ENCODE data around the gene PARD3.

Gene PARD3

DNA sequence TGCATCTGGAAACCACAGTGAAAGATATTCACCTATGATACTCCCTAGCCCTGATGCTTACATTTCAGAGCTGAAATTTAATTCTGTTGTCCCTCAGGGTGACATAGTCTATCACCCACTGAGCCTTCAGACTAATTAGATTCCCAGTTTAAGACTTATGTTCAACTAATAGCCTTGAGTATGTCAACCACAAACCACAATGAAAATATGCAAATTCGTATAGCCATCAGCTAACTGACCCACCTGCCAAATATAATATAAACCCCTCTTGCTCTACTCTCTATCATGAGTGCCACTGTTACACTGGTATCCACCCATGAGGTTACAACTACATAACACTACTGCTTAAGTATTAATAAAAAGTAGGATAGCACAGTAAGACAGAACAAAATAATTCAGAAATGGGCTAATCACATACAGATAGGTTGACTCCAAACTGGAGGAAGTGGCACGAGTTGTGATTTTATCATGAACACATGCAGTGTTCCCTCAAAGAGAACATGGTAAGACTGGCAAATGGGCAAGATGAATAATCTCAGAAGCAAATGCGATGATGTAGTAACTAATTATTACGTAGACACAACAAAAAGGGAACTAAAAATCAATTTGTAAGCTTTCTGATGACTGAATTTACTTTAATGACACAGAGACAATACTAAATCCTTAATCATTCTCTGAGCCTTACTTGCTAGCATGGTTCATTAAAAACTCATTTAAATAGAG lies 290.6 kb downstream of the PARD3 start:
- DNase-seq = no peak

DNA sequence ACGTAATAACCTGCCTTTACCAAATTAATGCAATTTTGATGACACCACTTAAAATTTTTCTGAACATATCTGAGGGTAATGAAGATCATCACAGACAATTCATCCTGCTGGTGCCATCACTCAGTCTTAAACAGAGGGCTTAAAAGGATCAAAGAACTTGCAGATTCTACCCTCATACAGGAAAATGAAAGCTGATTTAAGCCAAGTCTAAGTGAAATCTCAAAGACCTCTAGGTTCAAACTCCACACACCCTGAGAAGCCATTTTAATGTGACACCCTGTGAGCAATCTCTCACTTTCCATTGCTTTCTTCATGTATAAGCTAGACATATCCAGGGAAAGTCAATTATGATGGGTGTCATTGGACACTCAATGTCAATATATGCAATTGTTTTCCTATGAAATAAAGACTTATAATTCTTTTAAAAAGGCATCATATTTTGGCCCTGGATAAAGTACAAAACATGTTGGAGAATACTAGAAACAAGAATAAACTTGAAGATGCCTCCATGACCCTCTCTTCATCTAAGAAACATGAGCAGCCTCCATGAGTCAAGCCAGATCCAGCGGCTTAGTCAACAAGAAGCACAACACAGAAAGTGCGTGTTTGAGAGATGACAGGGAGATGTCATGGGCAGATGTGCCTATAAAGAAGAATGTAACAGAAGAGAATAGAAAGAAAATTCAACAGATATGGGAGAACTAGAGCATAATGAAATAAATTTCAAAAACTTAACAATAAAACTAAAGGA lies 291.9 kb downstream of the PARD3 start:
- DNase-seq = no peak

DNA sequence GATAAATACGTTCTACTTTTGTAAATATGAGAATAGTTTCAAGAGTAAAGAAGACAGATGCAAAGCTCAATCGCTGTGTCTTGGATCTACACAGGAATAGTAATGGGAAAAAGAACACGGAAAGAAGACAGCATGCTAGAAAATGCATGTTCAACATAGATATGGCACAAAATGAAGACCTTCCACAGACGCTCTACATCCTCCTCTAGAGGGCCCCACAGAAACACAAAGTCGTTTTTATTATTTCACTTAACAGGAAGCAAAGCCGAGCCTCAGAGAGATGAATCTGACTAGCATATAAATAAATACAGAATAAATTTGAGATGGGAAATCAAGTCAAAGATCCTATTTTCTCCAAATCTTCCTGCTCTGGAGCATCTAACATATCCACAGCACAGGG lies 292.6 kb downstream of the PARD3 start:
- peak; percentile 15 for DNase-seq

DNA sequence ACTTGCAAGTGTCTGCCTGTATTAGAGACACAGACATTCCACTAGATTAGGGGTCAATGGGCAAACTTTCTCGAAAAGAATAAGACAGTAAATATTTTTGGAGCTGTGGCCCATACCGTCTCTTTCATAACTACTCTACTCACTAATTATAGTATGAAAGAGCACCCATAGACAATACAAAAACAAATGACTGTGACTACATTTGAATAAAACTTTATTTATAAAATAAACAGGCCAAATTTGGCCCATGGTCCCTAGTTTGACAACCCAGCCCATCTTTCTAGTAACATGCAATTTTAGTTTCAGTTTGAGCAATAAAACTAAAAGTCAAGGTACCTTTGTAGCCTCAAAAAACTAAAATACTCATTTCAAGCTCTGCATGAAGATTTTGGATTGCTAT lies 294.6 kb downstream of the PARD3 start:
- no peak for DNase-seq

DNA sequence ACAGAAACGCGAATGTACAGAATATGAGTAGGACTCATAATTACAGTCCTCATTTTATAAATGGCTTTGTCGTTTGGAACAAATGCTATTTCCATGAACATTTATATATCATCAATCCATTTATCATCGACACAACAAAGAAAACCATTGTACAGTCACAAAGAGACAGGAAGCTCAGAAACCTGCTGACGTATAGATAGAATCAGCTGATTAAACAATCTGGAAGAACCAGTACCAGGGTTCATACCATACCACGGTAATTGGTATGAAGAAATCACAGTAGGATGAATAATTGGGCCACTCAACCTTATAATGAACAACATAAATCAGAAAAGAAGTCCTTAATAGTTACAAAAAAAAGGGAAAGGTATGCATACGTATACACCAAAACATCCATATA lies 295.0 kb downstream of the PARD3 start:
- DNase-seq = no peak

DNA sequence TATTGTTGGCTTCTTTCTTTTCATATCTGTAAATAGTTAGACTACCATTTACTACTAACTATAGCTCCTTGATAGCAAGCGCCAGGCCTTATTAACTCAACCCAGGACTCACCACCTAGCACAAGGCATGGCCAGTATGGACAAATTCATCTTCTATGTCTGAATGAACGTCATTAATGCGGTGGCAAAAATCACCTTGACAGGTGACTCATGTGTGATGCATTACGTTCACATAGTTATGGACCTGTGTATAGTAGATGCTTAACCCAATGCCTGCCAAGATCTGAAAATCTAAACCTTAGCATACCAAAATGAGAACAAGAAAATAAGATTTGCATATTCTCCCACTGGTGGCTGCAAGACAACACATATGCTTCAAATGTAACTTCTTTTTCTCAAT lies 300.8 kb downstream of the PARD3 start:
- no peak for DNase-seq

DNA sequence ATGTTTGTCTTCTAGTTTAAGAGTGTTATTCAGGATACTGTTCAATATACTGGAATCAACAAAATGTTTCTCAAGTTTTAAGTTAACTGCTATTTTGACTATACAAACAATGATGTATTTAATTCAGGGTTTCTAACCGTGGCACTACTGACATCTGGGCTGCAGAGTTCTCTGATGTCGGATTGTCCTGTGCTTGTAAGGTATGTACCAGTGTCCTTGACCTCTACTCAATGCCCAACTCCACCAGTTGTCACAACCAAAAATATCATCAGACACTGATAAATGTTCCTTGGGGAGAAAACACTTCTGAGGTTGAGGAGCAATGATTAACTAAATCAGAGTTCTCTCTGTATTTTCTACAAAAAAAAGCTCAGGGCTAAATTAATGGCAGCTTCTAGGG lies 301.5 kb downstream of the PARD3 start:
- no peak for DNase-seq

DNA sequence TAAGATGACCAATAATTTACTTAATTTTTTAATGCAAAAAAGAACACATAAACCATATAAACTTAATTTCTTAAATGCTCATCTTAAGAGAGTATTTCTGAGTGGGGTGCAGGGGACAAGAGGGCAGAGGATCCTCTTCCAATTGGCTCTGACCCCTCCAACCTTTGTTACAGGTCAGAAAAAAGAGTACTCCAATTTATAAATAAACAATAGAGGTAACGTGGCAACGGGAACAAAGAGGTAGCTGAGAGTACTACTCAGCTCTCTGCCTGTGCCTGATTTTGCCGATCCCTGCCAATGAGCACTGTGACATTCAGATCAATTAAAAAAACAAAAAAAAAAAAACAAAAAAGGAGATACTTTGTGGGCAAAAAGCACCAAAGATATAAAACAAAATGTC lies 307.9 kb downstream of the PARD3 start:
- no peak for DNase-seq

DNA sequence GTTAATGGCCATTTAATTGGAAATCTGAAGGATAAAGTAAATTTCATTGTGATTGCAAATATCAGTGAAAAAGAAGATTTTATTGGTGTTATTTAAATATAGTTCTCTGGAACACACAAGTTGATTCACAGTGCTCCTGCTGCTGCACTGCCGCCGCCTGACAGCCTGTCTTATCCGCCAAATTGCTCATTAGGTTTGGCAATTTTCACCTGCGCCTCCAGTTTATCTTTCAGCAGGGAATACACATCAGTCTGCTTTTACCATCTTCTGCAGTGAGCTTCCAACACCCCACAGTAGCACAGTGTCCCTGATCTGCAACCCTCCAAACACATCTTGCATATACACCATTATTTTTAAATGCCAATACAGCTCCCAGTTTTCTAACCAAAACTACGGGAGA lies 308.3 kb downstream of the PARD3 start:
- DNase-seq = no peak

DNA sequence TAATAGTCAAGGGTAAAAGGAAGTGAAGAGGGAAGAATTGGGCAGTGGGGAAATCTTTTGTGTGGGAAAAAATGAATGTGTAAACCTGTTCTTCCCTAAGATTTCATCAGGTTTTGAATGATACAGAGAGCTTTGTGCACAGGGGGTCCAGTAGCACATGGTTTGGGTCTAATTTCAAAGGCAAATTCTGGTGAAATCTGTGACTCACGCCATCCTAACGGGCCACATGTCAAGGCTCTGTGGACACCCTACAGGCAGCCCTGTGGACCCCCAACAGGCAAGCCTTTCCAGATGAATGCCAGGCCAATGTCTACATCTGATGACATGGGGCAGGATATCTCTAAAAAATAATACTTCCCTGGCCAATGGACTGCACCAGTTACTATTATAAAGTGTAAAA lies 309.8 kb downstream of the PARD3 start:
- no peak for DNase-seq

DNA sequence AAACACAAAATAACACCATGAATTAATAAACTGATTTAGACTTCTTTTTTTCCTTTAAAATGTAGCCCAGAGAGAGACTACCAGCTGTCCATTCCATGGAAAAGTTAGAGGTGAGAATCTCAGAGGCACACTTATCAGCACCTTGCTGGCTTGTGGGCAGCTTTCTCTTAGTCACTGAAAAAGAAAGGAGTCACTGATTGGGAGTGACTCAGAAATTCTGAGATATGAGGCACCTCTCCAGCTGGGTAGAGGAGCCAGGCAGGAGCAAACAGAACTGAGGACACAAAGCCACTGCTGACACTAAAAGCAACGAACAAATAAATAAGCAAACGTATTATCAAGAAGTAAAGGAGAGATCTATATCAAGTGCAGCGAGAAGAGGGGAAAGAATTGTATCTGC lies 310.6 kb downstream of the PARD3 start:
- no peak for DNase-seq

DNA sequence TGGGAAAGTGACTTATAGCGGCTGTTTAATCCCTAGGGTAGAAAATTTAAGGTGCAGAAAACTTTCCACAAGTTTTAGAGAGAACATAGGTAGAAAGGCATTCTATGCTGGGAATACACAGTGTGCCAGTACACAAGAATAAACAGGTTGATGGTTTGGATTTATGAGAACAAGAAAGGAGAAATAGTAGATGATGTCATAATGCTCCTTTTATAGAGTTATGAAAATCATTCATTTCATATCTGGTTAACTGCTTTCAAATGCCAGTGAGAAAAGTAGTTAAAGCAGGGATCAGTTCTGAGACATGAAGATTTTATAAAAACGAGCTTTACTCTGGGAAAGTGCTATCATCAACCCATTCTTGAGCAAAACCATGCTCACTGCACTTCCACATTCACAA lies 311.4 kb downstream of the PARD3 start:
- no peak for DNase-seq

DNA sequence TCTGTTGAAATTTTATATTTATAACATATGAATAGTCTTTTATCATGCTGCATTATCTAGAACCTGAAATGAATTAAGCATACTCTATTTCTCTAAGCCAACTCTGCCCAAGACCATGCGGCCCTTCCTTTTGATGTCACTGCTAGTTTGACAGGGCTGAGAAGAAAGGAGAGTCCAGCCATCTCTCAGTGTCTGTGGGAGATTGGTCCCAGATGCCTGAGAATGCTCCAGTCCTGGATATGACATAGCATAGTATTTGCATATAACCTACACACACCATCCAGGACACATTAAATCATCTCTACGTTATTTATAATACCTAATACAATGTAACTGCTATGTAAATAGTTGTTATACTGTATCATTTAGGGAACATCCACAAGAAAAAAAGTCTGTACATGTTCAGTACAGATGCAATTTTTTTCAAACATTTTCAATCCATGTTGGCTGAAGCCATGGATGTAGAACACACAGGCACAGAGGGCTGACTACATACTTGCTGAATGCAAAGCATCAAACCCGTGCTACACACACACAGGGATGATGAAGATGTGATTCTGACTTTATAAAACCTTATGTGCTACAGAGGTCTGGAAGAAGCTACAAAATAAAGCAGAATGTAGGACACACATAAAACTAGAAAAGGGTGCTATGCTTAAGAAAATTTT lies 315.4 kb downstream of the PARD3 start:
- no peak for DNase-seq

DNA sequence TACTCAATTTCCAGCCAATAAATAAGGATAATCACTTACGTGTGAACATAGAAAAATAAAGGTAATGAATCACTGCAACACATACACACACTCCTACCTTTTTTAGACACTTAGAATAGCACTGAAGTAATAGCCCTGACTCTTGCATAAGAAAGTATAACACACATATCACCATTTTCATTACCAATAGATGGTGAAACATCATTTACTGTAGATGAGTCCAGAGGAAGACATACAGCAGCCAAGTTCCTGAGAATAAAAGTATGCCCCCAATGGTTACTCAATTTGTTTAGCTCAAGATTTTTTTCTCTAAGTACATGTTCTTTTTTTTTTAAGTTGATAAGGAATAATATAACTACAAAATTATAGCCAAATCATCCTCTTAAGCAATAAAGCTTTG lies 316.3 kb downstream of the PARD3 start:
- DNase-seq = no peak

DNA sequence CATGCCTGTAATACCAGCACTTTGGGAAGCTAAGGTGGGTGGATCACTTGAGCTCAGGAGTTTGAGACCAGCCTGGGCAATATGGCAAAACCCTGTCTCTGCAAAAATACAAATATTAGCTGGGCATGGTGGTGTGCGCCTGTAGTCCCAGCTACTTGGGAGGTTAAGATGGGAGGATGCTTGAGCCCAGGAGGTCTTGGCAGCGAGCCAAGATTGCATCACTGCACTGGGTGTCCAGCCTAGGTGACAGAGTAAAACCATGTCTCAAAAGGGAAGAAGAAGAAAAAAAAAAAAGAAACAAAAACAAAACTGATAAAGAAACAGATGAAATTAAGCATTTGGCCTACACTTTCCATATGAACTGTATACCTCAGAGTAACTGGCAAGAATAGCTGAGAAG lies 319.2 kb downstream of the PARD3 start:
- DNase-seq = no peak

DNA sequence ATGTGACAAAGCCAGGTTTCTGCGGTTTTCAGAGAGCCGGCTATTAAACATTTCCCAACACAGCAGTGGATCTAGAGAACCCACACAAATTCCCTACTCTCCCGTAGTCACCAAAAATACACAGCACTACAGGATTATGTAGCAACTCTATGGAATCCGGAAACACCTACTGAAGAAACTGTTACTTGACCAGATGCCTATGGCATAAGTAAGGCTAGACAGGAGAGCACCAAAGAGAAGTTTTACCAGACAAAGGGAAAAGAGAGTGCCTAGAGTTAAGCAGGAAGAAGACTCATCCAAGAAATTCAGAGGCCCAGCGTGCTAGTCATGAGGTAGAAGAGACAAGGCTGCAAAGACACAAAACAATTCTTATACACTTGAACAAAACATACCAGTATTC lies 321.1 kb downstream of the PARD3 start:
- no peak for DNase-seq

DNA sequence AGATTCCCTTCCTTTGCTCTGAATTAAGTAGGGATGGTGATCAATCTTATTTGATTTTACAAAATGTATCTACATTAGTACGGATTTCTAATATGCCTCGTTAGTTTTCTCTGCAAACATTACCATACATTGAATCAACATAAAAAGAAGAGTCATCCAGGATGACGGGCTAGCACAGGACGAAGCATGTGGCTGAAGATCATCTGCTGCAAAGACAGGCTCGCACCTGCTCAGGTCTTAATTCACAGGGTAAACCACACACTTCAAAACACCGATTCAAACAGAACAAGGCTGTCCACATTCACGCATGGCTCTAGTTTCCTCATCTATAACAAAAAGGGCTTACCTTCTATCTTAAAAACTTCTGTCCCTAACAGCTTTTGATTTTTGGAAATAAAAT lies 323.0 kb downstream of the PARD3 start:
- no peak for DNase-seq

DNA sequence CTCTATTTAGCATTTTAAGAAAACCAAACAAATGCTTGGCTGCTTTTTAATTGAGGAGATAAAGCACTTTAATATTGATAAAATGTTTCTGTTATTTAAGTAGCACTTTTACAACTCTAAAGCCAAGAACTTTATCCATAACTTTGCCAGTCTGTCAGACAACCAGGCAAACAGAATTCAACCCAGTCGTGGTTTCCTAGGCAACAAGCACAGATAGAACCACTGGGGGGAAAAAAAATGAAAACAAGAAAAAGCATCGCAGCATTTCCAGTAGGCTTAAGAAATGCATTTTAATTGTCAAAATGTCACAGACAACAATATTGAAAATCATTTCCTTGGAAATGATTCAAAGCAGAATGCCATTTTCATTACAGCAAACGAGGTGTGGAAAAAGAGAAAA lies 323.4 kb downstream of the PARD3 start:
- DNase-seq = no peak

DNA sequence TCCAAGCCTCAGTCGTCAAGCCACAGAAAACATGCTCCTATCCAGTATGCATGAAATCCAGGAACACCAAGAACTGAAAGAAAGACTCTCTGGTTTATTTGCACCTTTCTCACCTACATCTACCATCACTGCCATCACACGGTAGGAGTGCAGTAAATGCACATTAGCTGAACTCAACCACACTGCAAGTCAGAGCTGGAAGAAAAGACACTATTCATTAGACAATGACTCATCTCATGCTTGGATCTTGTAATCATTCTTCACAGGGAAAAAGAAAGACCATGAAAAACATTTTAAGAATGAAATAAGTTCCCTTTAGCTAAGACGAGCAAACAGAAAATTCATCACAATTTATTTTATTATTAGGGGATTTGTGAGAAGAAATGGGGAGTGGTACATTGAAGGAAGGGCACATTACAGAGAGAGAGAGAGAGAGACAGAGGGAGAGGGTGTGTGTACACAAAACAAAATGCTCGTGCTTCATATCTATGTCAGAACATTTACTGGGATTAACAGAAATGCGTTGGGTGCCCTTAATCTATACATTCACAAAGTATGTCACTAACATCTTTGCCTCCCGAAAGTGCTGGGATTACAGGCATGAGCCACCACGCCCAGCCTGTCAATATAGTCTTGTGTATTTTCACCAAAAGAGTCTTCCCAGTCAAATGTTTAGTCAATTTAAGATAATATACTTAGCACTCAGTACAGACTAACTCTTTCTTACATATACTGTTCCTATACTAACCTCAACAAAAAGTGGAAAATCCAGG lies 324.9 kb downstream of the PARD3 start:
- DNase-seq = no peak

DNA sequence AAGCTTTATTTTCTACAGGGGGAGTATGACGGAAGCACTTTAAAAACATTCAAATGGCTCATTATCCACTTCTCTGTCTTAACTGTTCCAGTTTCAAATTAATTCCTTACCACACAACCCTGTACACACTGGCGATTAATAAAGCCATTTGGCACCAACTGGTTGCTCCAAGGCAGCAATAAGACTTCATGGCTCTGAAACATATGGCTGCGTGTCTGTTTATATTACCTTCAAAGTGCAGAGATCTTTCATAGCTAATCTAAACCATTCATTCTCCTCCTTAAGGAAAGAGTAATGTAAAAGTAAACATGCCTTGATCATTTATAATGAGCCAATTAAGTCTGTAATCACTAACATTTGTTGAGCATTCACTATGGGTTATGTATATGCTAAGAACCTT lies 325.7 kb downstream of the PARD3 start:
- no peak for DNase-seq

DNA sequence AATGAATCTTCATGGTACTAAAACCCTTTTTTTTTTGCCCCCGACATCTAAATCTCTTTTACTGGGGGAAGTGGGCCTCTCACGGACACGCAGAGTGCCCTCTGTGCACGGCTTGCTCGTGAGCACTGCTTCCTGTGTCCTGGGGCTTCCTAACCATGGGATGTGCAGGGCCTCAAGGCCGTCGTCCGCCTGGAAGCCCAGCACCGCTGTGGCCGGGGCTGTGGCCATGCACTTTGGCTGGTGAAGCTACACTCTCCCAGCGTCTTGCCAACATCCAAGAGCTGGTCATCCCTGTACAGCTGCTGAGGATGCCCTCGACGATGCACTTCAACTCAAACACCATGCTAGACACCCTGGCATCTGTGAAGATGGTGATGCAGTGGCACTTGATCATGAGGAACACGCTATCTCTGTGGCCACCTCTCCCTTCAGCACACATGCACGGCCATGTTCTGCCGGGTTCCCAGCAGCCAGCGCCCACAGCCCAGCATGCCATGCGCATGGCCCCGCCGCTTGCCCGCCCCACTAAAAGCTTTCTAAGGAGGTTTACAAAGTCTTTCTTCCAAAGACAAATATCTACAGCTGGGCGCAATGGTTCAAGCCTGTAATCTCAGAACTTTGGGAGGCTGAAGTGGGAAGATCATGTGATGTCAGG lies 326.5 kb downstream of the PARD3 start:
- no peak for DNase-seq

DNA sequence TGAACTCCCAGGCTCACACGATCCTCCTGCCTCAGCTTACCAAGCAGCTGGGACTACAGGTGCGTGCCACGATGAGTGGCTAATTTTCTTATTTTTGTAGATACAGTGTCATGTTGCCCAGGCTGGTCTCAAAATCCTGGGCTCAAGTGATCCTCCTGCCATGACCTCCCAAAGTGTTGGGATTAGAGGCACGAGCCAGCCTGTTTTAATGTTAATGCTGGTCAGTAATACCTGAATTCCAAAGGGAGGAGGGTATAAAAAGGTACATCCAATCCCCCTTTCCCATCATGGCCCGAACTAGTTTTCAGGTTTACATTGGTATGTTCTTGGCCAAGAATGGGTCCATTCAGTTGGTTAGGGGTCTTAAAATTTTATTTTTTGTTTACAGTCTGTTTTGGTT lies 329.1 kb downstream of the PARD3 start:
- DNase-seq = no peak

DNA sequence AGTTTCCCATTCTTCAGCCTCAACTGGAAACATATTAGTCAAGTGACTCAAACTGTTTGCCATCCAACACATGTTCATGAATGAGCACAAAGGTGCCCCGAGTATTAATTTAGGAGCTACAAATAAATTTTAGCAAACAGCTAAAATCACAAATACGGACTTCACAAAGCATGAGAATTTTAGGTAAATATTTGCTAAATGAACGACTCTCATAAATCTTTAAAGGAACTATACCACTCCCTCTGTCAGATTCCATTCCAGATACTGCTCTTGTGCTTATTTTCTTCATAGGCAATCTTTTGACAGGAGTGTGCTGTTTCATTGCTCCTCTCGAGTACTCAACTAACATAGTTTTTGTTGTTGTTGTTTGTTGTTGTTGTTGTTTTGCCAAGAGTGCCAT lies 330.9 kb downstream of the PARD3 start:
- DNase-seq = no peak

Measured in activated CD4-positive, alpha-beta T cell treated with anti-CD3 and anti-CD28 coated beads, Interleukin-2, Interleukin-6, amounts not matched to agents 100 ng/mL and 50 ng/mL, durations not matched to agents 16 hours and 8 hours (primary cell).